Endothelial cell of umbilical vein (primary cell): ENCODE measurements around the gene CCNB1IP1.

Experiments
- EZH2 ChIP-seq: IDR thresholded peaks from 2 replicates; pipeline ENCODE4 v1.6.1; 2012; ENCODE audit warnings: borderline replicate concordance, low read depth, mild to moderate bottlenecking, moderate library complexity, low read length, inconsistent platforms; ENCODE audit not compliant: severe bottlenecking
- GATA2 ChIP-seq: IDR thresholded peaks from 2 replicates; pipeline ENCODE4 v1.7.0; 2011; ENCODE audit warnings: low read depth, mild to moderate bottlenecking, moderate library complexity, mixed read lengths, low read length; ENCODE audit not compliant: insufficient read length, insufficient read depth
- MYC ChIP-seq: IDR thresholded peaks from one replicate; pipeline ENCODE4 v1.6.1; 2011; ENCODE audit warnings: mild to moderate bottlenecking, low read depth, low read length
- POLR2A ChIP-seq: IDR thresholded peaks from 2 replicates; pipeline ENCODE4 v1.6.1; 2012; ENCODE audit warnings: low read depth, mild to moderate bottlenecking, control low read depth, low read length
- POLR2AphosphoS5 ChIP-seq: IDR thresholded peaks from 2 replicates; pipeline ENCODE4 v1.6.1; 2012; ENCODE audit warnings: low read depth, mild to moderate bottlenecking, control low read depth, low read length, moderate library complexity; ENCODE audit not compliant: insufficient read depth
- TF ChIP-seq, protein P1 (sequence below), 2 donors: IDR thresholded peaks; 1 replicate in 1 of 2; 2 replicates in 1 of 2; pipeline ENCODE4 v1.5.1; 2011; ENCODE audit warnings: low read length in 2 of 2, mild to moderate bottlenecking in 2 of 2, moderate library complexity in 2 of 2, control low read depth in 1 of 2, inconsistent platforms in 1 of 2, low read depth in 1 of 2; ENCODE audit not compliant: insufficient read depth in 1 of 2; ENCODE audit errors: extremely low read depth in 1 of 2

DNA sequence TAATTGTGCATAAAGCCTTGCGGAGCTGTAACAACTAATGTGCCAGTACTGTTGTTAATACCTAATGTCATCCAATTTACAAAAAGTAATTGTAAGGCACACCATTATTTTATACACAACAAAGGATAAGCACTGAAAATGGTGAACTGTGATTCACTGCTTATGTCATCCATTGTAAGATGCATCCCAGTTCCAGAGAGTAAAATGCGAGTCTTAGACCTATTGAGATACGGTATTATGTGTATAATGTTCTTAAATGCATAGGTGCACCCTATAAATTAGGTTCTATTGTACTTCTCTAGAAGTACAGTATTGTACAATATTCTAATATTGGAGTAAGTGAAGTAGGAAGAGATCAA is 10.8 kb upstream of the CCNB1IP1 start:
- no peak for TF ChIP-seq MYC
- no peak for TF ChIP-seq EZH2
- TF ChIP-seq, protein P1, sequence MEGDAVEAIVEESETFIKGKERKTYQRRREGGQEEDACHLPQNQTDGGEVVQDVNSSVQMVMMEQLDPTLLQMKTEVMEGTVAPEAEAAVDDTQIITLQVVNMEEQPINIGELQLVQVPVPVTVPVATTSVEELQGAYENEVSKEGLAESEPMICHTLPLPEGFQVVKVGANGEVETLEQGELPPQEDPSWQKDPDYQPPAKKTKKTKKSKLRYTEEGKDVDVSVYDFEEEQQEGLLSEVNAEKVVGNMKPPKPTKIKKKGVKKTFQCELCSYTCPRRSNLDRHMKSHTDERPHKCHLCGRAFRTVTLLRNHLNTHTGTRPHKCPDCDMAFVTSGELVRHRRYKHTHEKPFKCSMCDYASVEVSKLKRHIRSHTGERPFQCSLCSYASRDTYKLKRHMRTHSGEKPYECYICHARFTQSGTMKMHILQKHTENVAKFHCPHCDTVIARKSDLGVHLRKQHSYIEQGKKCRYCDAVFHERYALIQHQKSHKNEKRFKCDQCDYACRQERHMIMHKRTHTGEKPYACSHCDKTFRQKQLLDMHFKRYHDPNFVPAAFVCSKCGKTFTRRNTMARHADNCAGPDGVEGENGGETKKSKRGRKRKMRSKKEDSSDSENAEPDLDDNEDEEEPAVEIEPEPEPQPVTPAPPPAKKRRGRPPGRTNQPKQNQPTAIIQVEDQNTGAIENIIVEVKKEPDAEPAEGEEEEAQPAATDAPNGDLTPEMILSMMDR (IDR thresholded peaks at IDR 0.05; ENCODE audit: extremely low read depth in 1 of 2, insufficient read depth in 1 of 2, low read depth in 1 of 2, low read length in 2 of 2) = no peak
- no peak for TF ChIP-seq POLR2AphosphoS5
- TF ChIP-seq POLR2A = no peak
- TF ChIP-seq GATA2 = no peak
